SK-N-SH treated with all-trans-retinoic acid at 6 μM for 48 hours (cell line): ENCODE data around the gene CGA.

Source experiments
- BACH2 ChIP-seq: fragments of 250-450 bp; sonication (Bioruptor Pico); IDR thresholded peaks from 2 replicates; pipeline ENCODE4 v1.9.0; 2021; ENCODE audit warnings: mild to moderate bottlenecking, borderline replicate concordance
- CREB5 ChIP-seq: fragments of 250-450 bp; sonication (Bioruptor Pico); IDR thresholded peaks from 2 replicates; pipeline ENCODE4 v1.5.1; 2020; ENCODE audit warnings: low read depth, mild to moderate bottlenecking, moderate library complexity
- PATZ1 ChIP-seq: fragments of 250-450 bp; sonication (Bioruptor Pico); IDR thresholded peaks from 2 replicates; pipeline ENCODE4 v1.8.0; 2020; ENCODE audit warnings: mild to moderate bottlenecking, moderate library complexity, borderline replicate concordance
- PPARA ChIP-seq: fragments of 250-450 bp; sonication (Bioruptor Pico); IDR thresholded peaks from 2 replicates; pipeline ENCODE4 v1.5.0; 2020; ENCODE audit warnings: mild to moderate bottlenecking, borderline replicate concordance
- RARB ChIP-seq: fragments of 250-450 bp; sonication (Bioruptor Pico); IDR thresholded peaks from 2 replicates; pipeline ENCODE4 v1.8.0; 2021; ENCODE audit warnings: mild to moderate bottlenecking, moderate library complexity
- TCF4 ChIP-seq: fragments of 250-450 bp; sonication (Bioruptor Pico); IDR thresholded peaks from 2 replicates; pipeline ENCODE4 v1.8.0; 2021; ENCODE audit warnings: mild to moderate bottlenecking, moderate library complexity, borderline replicate concordance
- ZNF8 ChIP-seq: fragments of 450-650 bp; formaldehyde crosslinking; IDR thresholded peaks from 2 replicates; pipeline ENCODE4 v1.5.0; 2020; ENCODE audit warnings: mild to moderate bottlenecking, moderate library complexity

GRCh38 chr6:87082160-87082721 is 12.7 kb downstream of the CGA start:
- TF ChIP-seq ZNF8 (CRISPR knock-in tag) (no peak), PATZ1 (CRISPR knock-in tag) (no peak), CREB5 (no peak), PPARA (CRISPR knock-in tag) (no peak), BACH2 (CRISPR knock-in tag) (no peak), TCF4 (CRISPR knock-in tag) (no peak), RARB (CRISPR knock-in tag) (no peak)
